Retinal pigment epithelial cell (primary cell): ENCODE results near the gene FASLG.
"Not testable (repeated sequence)": the region's sequence is repeated elsewhere in the genome, so short reads cannot be mapped to it uniquely, and the experiment has no call there.

Source experiments
- DNase-seq: peaks from one replicate; pipeline ENCODE4 v3.0.0-alpha.2; 2010; ENCODE audit warnings: low read depth
- H3K4me3 ChIP-seq: 2 replicates; pipeline ENCODE4 v1.5.1; 2011; ENCODE audit warnings: mild to moderate bottlenecking, low read length, control low read depth, moderate library complexity
- TF ChIP-seq, protein P1 (sequence below): conservative IDR thresholded peaks from 2 replicates; pipeline ENCODE4 v1.5.1; 2011; ENCODE audit warnings: low read depth, low read length, control low read depth, inconsistent platforms

FASLG gene

DNA sequence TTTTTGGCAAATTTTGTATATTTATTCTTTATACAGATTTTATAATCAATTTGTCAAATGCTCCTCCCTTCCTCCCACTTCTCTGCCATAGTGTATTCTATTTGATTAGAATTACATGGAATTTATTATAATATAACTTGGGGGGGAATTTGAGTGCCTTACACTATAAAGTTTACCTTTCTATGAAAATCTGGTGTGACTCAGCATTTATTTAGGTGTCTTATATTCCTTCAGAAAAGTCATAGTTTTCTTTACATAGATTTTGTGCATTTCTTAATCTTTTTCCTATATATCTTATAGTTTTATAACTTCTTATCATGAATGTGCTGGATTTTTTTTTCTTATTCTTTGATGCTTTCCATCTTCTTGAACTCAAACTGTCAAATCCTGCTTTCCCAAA, 21.3 kb downstream of the FASLG start:
- H3K4me3 ChIP-seq = no peak overlapping the region
- TF ChIP-seq, protein P1, sequence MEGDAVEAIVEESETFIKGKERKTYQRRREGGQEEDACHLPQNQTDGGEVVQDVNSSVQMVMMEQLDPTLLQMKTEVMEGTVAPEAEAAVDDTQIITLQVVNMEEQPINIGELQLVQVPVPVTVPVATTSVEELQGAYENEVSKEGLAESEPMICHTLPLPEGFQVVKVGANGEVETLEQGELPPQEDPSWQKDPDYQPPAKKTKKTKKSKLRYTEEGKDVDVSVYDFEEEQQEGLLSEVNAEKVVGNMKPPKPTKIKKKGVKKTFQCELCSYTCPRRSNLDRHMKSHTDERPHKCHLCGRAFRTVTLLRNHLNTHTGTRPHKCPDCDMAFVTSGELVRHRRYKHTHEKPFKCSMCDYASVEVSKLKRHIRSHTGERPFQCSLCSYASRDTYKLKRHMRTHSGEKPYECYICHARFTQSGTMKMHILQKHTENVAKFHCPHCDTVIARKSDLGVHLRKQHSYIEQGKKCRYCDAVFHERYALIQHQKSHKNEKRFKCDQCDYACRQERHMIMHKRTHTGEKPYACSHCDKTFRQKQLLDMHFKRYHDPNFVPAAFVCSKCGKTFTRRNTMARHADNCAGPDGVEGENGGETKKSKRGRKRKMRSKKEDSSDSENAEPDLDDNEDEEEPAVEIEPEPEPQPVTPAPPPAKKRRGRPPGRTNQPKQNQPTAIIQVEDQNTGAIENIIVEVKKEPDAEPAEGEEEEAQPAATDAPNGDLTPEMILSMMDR = no peak
- no peak for DNase-seq

DNA sequence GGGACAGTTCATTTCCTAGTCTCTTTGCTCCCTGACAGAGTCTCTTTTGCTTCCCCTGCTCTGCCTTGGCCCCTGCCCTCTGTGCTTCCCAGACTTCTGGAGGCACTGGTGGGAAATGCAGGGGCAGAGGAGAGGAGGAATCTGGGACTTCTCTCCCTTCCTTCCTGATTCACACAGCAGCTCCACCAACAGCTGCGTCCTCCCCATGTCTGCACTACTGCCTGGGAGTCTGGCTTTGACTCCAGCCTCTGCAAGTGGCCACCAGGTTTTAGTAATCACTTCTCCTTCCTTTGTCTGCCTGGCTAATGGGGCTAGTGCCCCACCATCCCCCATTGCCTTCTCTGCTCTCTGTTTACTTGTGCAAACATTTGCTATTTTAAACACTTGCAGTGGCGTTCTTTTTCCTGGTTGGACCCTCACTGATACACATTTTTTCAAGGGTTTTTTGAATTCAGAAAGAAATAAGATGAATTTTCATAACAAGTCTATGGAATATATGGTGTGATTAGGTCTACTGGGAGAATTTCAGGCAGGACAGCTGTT, 21.9 kb downstream of the FASLG start:
- no peak for DNase-seq
- H3K4me3 ChIP-seq = no peak overlapping the region
- TF ChIP-seq, protein P1 = no peak

DNA sequence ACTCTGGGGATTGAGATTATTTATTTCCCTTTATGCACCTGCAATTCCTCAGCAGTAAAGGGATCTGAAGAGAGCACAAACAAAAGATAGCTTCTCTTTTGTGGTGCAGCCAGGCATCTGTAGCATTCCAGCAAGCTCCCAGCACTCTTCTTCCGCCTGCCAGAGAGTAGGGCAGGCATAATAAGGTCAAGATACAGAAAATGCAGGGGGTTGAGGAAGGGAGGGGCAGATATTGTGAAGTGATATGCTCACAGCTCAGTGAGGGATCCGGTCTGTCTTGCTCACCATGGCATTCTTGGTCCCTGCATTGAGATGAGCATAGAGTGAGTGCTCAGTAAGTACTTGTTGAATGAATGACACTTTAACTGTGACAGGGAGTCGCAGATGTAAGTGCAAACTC, 23.9 kb downstream of the FASLG start:
- H3K4me3 ChIP-seq = no peak overlapping the region
- no peak for DNase-seq
- TF ChIP-seq, protein P1 = no peak

DNA sequence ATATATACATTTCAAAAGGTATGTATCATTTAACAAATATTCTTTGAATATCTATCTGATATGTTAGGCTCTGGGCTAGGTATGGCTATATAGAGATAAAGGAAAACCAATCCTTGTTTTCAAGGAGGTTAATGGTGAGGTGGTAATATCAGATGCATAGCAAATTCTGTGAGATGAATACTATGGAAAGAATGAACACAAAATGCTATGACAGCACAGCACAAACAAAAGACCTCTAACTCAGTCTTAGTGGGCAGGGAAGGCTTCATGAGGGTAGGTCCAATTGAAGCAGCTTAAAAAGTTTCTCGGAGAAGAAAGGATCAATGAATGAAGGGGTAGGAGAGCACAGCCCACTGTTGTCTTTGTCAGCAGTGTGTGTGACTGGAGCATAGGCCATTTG, 27.2 kb downstream of the FASLG start:
- no peak overlapping the region for H3K4me3 ChIP-seq
- DNase-seq = no peak
- TF ChIP-seq, protein P1 = no peak

DNA sequence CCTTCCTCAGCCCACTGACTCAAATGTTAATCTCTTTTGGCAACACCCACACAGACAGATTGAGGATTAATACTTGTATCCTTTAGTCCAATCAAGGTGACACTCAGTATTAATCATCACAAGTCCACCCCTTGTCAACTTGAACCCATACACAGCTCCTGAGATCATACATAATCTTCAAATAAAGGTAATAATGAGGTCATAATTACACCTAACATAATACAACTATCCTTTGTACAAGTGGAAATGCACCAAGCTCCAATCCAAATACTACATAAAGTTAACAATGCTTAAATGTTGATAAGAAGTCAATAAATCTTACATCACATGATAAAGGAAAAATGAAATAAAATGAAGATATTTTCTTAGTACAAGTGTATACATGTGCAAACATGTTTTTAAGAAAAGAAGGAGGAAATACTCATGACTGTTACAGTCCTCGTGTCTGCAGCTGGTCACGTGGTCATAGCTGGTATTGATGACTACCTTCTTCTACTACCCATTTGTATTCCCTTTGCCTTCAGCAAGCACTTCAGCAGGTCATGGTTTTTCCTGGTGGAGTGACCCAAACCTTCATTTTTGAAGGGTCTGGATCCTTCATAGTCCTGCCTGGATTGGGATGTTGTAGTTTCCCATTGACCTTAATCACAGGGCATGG, 29.7 kb downstream of the FASLG start:
- H3K4me3 ChIP-seq, DNase-seq: not testable (repeated sequence)

DNA sequence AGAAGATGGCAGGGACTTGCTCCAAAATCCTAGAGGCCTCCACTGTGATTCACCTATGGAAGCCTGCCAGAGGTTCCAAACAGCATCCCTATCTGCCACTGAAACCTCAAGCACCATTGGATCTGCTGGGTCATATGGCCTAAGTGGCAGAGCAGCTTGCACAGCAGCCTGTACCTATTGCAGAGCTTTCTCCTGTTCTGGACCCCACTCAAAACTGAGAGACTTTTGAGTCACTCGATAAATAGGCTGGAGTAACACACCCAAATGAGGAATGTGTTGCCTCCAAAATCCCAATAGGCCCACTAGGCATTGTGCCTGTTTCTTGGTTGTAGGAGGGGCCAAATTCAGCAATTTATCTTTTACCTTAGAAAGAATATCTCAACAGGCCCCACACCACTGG, 32.0 kb downstream of the FASLG start:
- not testable (repeated sequence) for H3K4me3 ChIP-seq, DNase-seq

DNA sequence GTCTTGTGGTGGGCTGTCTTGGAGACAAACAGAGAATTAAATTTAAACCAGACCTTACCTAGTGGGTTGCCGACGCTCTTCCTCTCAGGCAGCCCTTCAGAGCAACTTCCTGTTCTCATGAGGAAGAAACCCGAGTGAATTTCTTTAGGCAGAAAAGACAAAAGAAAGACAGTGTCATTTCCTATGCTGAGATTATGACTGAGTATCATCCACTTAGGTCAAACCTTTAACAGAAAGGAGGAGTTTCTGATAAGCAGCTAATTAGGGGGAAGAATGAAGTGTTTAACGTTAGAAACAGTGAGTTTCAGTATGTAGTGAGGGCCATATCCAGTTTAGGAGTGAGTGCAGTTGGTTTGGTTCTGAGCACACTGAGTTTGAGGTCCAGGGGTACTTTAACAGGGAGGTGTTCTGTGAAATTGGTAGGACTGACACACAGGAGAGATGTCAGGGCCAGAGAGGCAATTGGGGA, 38.7 kb downstream of the FASLG start:
- DNase-seq = no peak
- H3K4me3 ChIP-seq = no peak overlapping the region
- TF ChIP-seq, protein P1 = no peak

DNA sequence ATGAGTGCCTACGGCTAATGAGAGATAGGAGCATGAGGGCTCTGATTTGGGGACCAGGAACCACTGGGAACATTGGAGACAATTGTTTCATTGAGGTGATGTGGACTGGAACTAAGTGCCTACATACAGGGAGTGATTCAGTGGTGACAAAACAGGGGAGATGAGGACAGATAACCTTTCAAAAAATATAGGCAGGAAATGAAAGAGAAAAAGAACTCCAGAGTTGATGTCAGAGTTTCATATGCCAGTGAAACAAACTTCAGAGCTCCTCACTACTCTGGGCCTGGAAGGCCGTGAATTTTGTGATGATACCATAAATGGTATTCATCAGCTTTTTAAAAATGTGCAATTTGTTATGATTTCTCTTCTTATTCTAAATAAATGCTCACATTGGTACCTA, 39.3 kb downstream of the FASLG start:
- DNase-seq = no peak
- no peak overlapping the region for H3K4me3 ChIP-seq

More for the DNA sequence above, 39.3 kb downstream of the FASLG start:
- TF ChIP-seq, protein P1 = no peak
